ENCODE data around the gene MRPL24.

MRPL24 gene

DNA sequence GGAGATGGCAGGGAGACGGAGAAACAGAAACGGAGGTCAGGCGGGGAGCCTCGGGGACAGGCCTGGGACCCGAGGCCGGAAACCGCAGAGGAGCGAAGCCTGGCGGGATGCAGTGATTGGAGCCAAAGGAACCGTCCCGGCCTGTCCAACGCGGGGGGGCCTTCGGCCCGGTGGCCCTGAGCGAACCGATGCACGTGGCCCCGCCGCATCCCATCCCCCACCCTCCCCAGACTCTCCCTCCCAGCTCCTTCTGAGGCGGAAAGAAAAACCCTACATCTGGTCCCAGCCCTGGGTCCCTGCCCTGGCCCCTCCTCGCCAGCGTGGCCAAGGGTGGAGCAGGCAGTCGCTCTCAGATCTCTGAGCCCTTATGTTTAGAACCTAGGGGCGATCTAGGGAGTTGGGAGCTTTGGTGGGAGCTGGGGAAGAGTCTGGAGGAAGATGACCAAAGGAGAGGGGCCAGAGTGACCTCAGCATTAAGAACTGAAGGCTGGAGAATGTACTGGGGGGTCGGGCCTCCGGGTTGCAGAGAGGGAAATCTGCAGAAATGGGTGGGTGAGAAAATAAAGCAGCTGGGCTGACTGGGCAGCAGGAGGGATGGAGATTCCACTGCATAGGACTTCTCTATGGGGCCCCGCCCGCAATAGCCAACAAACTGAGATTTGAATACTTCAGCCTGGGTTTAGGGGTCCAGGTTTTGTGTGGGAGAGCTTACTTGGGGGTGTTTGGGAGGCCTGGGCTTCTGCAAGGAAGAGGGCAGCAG lies 34.1 kb downstream of the MRPL24 start (continued):
- TF ChIP-seq, protein P1, sequence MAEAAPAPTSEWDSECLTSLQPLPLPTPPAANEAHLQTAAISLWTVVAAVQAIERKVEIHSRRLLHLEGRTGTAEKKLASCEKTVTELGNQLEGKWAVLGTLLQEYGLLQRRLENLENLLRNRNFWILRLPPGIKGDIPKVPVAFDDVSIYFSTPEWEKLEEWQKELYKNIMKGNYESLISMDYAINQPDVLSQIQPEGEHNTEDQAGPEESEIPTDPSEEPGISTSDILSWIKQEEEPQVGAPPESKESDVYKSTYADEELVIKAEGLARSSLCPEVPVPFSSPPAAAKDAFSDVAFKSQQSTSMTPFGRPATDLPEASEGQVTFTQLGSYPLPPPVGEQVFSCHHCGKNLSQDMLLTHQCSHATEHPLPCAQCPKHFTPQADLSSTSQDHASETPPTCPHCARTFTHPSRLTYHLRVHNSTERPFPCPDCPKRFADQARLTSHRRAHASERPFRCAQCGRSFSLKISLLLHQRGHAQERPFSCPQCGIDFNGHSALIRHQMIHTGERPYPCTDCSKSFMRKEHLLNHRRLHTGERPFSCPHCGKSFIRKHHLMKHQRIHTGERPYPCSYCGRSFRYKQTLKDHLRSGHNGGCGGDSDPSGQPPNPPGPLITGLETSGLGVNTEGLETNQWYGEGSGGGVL (tag by site-specific recombination; IDR thresholded peaks at IDR 0.05): no peak
- TF ChIP-seq SP2 (tag by site-specific recombination; IDR thresholded peaks at IDR 0.05) (peak; percentile 2; the same call in 1 of the 2 replicates), ZNF202 (tag by site-specific recombination; IDR thresholded peaks at IDR 0.05; ENCODE audit: borderline replicate concordance) (no peak), ZNF837 (tag by site-specific recombination; IDR thresholded peaks at IDR 0.05) (no peak), ZNF23 (tag by site-specific recombination; IDR thresholded peaks at IDR 0.05; ENCODE audit: borderline replicate concordance) (no peak), ZNF24 (tag by site-specific recombination; IDR thresholded peaks at IDR 0.05) (no peak)
- TF ChIP-seq, protein P2, sequence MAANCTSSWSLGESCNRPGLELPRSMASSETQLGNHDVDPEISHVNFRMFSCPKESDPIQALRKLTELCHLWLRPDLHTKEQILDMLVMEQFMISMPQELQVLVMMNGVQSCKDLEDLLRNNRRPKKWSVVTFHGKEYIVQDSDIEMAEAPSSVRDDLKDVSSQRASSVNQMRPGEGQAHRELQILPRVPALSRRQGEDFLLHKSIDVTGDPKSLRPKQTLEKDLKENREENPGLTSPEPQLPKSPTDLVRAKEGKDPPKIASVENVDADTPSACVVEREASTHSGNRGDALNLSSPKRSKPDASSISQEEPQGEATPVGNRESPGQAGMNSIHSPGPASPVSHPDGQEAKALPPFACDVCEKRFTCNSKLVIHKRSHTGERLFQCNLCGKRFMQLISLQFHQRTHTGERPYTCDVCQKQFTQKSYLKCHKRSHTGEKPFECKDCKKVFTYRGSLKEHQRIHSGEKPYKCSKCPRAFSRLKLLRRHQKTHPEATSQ (tag by site-specific recombination; IDR thresholded peaks at IDR 0.05): no peak
- TF ChIP-seq, protein P3, sequence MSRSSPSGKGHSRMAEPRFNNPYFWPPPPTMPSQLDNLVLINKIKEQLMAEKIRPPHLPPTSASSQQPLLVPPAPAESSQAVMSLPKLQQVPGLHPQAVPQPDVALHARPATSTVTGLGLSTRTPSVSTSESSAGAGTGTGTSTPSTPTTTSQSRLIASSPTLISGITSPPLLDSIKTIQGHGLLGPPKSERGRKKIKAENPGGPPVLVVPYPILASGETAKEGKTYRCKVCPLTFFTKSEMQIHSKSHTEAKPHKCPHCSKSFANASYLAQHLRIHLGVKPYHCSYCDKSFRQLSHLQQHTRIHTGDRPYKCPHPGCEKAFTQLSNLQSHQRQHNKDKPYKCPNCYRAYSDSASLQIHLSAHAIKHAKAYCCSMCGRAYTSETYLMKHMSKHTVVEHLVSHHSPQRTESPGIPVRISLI (tag by site-specific recombination; IDR thresholded peaks at IDR 0.05): no peak
- TF ChIP-seq, protein P4, sequence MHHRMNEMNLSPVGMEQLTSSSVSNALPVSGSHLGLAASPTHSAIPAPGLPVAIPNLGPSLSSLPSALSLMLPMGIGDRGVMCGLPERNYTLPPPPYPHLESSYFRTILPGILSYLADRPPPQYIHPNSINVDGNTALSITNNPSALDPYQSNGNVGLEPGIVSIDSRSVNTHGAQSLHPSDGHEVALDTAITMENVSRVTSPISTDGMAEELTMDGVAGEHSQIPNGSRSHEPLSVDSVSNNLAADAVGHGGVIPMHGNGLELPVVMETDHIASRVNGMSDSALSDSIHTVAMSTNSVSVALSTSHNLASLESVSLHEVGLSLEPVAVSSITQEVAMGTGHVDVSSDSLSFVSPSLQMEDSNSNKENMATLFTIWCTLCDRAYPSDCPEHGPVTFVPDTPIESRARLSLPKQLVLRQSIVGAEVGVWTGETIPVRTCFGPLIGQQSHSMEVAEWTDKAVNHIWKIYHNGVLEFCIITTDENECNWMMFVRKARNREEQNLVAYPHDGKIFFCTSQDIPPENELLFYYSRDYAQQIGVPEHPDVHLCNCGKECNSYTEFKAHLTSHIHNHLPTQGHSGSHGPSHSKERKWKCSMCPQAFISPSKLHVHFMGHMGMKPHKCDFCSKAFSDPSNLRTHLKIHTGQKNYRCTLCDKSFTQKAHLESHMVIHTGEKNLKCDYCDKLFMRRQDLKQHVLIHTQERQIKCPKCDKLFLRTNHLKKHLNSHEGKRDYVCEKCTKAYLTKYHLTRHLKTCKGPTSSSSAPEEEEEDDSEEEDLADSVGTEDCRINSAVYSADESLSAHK (tag by site-specific recombination; IDR thresholded peaks at IDR 0.05): 0 out of 2 replicates have a peak, but pooled peaks have one; percentile 11
- TF ChIP-seq, protein P5, sequence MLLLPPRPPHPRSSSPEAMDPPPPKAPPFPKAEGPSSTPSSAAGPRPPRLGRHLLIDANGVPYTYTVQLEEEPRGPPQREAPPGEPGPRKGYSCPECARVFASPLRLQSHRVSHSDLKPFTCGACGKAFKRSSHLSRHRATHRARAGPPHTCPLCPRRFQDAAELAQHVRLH (tag by site-specific recombination; IDR thresholded peaks at IDR 0.05): no peak

DNA sequence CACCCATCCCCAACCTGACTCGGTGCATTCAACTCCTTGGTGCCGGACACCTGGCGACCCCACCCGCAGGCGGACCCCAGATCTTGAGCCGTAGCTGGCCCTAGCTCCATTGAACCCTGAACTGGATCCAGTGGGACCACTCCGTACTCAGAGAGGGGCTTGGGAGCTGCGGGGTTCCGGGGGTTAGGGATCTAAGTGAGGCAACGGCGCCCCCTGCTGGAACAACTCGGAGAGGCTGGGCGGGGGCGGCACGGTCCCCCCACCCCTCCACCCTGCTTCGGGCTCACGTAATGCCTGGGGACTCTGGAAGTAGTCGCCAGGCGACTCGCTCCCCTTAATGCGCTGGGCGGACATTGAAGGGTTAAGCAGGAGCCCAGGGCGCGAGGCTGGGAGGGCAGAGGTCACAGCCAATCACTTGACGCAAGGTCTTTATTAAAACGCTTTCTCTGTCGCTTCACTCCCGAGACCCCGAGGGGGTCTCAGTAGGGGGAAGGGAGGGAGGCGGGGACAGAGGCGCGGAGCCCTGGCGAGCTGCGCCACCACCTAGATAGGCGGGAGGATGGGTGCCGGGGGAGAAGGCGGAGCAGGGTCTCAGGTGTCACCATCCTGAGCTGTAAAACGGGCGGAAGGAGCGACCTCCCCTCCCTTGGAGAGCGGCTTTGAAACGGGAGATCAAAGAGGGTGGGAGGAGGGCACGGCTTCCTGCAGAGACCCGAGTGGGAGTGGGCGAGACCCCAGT lies 34.8 kb downstream of the MRPL24 start:
- Histone ChIP-seq H3K4me1 (ENCODE audit: control insufficient read depth, insufficient read depth, low read length) (peaks cover 12% of the 10 kb centered on the region), H3K27ac (ENCODE audit: extremely low read depth, low read depth, low read length) (peak overlapping the region; percentile 39; the same call in 1 of the 2 replicates), H3K9me3 (ENCODE audit: control insufficient read depth, insufficient read depth, low read depth, low read length) (no peaks in the 10 kb centered on the region), H3K36me3 (ENCODE audit: control insufficient read depth in 2 of 2, insufficient read depth in 1 of 2, low read length in 2 of 2) (peaks cover 0 to 3% of the 10 kb centered on the region in 2 experiments; a peak in 1 of 3 replicates), H3K4me3 (ENCODE audit: low read depth, low read length) (peak overlapping the region; percentile 36)
- ChIA-PET CTCF (interaction anchor here (0.5 to 20.2 kb wide), 31 partner anchors 9 to 220 kb away, joined by 3 to 579 read pairs (median 4); partner anchors contain the start of genes HAPLN2, ISG20L2, MEF2D and METTL25B), POLR2A (interaction anchor here (0.6 to 4.9 kb wide), 10 partner anchors 13 to 184 kb away, joined by 3 to 43 read pairs (median 4); partner anchors contain the start of genes HDGF, ISG20L2 and METTL25B)
- peak; percentile 95 for TF ChIP-seq ZBTB17 (tag by site-specific recombination; IDR thresholded peaks at IDR 0.05)
- TF ChIP-seq ZNF157 (tag by site-specific recombination; IDR thresholded peaks at IDR 0.05): 0 out of 2 replicates have a peak, but pooled peaks have one; percentile 7
- no peak for TF ChIP-seq ZNF623 (tag by site-specific recombination; IDR thresholded peaks at IDR 0.05)
- peak; percentile 61; the same call in 1 of the 2 replicates for TF ChIP-seq KLF10 (tag by site-specific recombination; IDR thresholded peaks at IDR 0.05)
- TF ChIP-seq SP7 (tag by site-specific recombination; IDR thresholded peaks at IDR 0.05): peak; percentile 84
- TF ChIP-seq GLI4 (tag by site-specific recombination; IDR thresholded peaks at IDR 0.05): peak; percentile 36; the same call in 1 of the 2 replicates
- TF ChIP-seq, protein P1 (tag by site-specific recombination; IDR thresholded peaks at IDR 0.05): peak; percentile 84
- TF ChIP-seq TCF7L2 (IDR thresholded peaks at IDR 0.05; ENCODE audit: borderline replicate concordance, low read depth, low read length): peak; percentile 95
- TF ChIP-seq, protein P6, sequence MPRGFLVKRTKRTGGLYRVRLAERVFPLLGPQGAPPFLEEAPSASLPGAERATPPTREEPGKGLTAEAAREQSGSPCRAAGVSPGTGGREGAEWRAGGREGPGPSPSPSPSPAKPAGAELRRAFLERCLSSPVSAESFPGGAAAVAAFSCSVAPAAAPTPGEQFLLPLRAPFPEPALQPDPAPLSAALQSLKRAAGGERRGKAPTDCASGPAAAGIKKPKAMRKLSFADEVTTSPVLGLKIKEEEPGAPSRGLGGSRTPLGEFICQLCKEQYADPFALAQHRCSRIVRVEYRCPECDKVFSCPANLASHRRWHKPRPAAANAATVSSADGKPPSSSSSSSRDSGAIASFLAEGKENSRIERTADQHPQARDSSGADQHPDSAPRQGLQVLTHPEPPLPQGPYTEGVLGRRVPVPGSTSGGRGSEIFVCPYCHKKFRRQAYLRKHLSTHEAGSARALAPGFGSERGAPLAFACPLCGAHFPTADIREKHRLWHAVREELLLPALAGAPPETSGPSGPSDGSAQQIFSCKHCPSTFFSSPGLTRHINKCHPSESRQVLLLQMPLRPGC (tag by site-specific recombination; IDR thresholded peaks at IDR 0.05): 0 out of 2 replicates have a peak, but pooled peaks have one; percentile 8
- TF ChIP-seq ZFP69B (tag by site-specific recombination; IDR thresholded peaks at IDR 0.05): peak; percentile 85; the same call in 1 of the 2 replicates
- TF ChIP-seq, protein P7, sequence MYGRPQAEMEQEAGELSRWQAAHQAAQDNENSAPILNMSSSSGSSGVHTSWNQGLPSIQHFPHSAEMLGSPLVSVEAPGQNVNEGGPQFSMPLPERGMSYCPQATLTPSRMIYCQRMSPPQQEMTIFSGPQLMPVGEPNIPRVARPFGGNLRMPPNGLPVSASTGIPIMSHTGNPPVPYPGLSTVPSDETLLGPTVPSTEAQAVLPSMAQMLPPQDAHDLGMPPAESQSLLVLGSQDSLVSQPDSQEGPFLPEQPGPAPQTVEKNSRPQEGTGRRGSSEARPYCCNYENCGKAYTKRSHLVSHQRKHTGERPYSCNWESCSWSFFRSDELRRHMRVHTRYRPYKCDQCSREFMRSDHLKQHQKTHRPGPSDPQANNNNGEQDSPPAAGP (tag by site-specific recombination; IDR thresholded peaks at IDR 0.05): peak; percentile 71
- TF ChIP-seq ZFP37 (tag by site-specific recombination; IDR thresholded peaks at IDR 0.05): peak; percentile 44; the same call in 1 of the 2 replicates

Measured in HEK293 (cell line).